ENCODE data around the gene ABHD18.

DNA sequence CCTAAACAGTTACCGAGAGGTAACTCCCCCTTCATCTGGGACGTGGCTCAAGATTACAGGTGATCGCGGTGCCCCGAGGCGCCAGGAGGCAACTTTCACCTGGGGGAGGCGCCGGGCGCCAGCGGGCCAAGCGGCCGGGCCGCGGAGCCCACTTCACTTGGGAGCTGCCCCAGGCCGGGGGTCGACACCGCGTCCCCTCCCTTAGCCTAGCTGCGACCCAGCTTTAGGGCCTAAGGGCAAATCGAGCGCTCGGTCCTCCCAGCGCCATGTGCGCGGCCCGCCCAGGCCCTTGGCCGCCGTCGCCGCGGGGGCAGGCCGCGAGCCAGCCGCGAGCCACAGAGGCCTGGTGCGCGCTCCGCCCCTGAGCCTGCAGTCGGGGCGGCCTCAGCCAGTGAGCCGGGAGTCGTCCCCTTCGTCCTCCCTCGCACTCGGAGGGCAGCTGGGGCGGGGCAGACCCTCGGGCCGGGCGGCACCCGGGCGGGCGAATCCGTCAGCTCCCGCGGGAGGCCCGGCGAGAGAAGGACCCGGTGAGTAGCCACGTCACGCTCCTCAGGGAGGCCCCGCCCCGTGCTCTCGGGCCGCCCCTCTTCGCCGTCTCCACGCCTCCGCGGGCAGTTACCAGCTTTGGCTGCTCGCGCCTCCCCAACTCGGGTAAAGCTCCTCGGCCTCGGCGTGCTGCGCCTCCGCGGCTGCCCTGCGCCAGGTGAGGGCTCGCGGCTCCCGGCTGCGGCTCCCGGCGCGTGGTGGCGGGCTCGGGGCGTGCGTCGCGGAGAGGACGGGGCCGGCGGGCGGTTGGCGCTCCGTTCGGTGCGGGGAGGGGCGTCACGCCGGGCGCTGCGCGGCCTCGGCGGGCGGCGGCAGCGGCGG is 95.7 kb downstream of the ABHD18 start, which contains the start of gene LARP1B:
- TF ChIP-seq POLR2A (IDR thresholded peaks at IDR 0.05) = peak; percentile 94
- TF ChIP-seq, protein P1, sequence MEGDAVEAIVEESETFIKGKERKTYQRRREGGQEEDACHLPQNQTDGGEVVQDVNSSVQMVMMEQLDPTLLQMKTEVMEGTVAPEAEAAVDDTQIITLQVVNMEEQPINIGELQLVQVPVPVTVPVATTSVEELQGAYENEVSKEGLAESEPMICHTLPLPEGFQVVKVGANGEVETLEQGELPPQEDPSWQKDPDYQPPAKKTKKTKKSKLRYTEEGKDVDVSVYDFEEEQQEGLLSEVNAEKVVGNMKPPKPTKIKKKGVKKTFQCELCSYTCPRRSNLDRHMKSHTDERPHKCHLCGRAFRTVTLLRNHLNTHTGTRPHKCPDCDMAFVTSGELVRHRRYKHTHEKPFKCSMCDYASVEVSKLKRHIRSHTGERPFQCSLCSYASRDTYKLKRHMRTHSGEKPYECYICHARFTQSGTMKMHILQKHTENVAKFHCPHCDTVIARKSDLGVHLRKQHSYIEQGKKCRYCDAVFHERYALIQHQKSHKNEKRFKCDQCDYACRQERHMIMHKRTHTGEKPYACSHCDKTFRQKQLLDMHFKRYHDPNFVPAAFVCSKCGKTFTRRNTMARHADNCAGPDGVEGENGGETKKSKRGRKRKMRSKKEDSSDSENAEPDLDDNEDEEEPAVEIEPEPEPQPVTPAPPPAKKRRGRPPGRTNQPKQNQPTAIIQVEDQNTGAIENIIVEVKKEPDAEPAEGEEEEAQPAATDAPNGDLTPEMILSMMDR (IDR thresholded peaks at IDR 0.05) = no peak
